GM18498 (cell line): ENCODE data around the gene MSH3.
"Not testable (repeated sequence)": the region's sequence is repeated elsewhere in the genome, so short reads cannot be mapped to it uniquely, and the experiment has no call there.

Experiments
- ATAC-seq: cut with Tn5 transposase; IDR thresholded peaks from one replicate; pipeline ENCODE4 v1.9.1; 2021; ENCODE audit warnings: mild to moderate bottlenecking, moderate library complexity; ENCODE audit not compliant: unreplicated experiment

Gene MSH3

GRCh38 chr5:80705216-80705769 lies 50.8 kb downstream of the MSH3 start:
- no peak for ATAC-seq

DNA sequence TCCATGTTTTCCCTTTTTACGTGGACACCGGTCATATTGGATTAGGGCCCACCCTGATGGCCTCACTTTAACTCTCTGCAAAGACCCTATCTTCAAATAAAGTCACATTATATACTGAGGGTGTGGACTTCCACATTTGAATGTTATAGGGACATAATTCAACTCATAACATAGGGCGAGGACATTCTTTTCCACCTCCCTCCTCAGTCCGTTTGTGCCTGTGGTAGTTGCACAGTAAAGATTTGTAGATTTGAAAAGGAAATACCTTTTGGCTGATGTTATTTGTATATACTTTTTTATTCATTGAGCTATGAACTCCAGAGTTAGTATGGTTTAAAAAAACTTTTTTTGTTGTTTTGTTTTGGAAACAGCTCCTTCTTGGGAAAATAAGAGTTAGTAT lies 51.3 kb downstream of the MSH3 start:
- ATAC-seq = no peak

DNA sequence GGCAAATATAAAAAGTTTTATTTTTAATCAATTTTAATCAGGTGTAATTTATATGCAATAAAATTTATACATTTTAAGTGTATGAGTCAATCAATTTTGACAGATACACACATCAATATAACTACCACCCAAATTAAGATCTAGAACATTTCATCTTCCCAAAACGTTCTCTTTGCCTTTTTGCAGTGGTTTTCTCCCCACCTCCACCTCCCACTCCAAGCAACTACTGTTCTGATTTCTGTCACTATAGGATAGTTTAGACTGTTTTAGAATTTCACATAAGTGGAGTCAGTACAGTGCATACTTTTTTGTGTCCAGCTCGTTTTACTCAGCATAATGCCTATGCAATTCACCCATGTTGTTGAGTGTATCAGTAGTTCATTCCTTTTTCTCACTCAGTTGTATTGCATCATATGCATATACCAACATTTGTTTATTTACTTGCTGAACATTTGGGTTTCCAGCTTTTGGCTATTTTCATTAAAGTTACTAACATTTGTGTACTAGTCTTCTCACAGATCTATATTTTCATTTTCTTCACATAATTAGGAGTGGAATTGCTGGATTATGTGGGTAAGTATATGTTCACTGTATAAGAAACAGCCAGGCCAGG lies 52.5 kb downstream of the MSH3 start:
- no peak for ATAC-seq

GRCh38 chr5:80707645-80708044 lies 53.2 kb downstream of the MSH3 start:
- ATAC-seq = no peak

- ATAC-seq = no peak
Observed at GRCh38 chr5:80711216-80711615, 56.8 kb downstream of the MSH3 start.

DNA sequence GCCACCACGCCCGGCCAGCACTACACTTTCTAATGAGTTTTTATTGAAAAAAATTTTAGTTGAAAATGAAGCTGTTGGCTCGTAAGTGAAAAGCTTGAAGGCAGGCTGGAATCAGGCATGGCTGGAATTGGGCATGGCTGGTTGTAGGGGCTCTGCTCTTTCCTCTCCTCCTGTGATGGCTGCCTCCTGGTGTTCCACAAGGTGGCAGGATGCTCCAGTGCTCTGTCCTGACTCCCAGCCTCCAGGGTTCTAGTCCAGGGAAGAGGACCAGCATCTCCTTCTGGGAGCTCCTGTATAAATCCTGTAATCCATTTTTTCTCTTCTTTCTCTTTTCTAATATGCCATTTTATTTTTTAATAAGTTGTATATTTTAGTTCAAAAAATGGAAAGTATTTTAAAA lies 57.5 kb downstream of the MSH3 start:
- ATAC-seq = no peak

GRCh38 chr5:80712919-80713318 lies 58.5 kb downstream of the MSH3 start:
- no peak for ATAC-seq

DNA sequence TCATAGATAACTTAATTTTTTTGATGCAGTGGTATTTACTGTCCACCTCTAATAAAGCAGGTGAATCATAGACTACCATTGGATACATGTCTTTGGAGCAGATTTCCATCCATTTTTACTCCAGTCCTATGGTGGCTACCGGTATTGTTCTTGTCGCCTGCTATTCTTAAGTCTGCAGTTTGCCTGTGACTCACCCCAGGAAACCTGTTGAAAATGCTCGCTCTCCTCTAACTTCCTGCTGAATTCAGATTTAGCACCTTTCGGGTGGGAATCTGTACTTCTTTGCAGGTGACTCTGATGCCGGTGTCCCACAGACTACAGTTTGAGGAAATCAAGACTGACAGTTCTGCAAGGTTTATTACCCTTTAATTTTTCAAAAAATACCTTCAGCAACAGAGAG lies 59.2 kb downstream of the MSH3 start:
- no peak for ATAC-seq

- ATAC-seq = no peak
Observed at GRCh38 chr5:80714570-80715298, 60.3 kb downstream of the MSH3 start.

DNA sequence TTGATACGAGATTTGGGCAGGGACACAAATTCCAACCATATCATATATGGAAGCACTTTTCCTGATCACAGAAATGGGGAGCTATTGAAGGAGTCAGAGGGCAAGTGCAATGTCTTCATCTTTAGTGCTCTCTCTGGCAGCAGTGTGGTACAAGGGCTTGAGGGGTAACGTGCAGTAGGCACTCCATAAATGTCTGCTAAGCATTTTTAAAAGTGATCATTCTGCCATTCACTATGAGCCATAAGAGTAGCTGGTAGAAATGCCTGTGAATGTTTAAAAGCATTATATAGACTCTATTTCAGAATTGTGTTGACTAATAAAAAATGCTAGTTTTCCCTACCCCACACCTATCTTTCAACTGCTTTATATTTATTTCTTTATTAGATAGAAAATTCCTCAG lies 61.4 kb downstream of the MSH3 start:
- no peak for ATAC-seq

DNA sequence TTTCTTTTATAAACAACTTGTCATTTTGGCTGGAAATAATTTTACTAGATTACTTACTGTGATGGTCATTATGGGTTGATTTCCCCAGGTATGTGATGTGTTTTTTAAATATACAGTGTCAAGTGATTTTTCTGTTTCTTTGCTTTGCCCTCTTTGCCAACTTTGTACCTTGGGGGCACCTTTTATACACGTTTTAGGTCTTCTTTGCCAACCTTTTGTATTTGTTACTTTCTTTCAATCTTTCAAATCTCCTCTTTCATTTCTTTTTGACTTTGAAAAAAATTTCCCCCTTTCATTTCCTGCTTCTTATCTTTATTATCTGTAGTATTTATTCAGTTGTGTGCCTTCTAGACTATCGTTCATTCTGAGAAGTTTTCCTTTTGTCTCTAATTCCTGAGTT lies 65.7 kb downstream of the MSH3 start:
- no peak for ATAC-seq

DNA sequence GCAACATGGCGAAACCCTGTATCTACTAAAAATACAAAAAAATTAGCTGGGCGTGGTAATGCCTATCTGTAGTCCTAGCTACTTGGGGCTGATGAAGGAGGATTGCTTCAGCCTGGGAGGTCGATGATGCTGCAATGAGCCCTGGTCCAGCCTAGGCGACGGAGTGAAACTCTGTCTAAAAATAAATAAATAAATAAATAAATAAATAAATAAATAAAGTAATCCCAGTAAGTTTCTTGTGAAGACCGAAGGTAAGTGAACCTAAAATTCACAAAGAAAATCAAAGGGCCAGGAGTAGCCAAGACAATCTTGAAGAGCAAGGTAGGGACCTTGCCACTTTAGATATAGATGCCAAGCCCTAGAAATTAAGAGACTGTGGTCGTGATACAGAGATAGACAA lies 68.5 kb downstream of the MSH3 start:
- no peak for ATAC-seq

DNA sequence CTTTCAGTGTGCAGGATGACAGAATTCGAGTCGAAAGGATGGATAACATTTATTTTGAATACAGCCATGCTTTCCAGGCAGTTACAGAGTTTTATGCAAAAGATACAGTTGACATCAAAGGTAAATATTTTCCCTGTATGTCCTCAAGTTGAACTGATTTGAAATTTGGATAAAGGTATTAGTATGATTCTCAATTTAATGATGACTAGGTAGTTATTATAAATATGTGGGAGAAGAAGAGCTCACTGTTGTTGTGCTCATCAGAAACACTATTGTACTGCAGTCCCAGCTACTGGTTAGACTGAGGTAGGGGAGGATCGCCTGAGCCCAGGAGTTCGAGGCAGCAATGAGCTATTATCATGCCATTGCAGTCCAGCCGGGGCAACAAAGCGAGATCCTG lies 71.0 kb downstream of the MSH3 start:
- ATAC-seq = no peak

DNA sequence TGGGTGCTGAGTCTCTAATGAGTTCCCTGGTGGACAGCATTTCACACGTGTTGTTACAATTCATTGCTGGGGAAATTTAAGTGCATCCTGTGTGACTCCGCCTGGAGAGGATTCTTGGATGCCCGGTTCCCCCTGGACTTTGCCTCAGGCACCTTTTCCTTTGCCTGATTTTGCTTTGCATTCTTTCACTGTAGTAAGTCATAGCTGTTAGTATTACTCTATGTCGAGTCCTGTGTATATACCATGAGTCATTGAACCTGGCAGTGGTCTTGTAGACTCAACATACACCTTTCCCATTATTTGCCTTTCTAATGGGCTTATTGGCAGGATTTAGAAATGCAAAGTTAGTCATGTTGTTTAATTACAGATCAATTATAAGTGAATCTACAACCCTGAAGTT lies 82.3 kb downstream of the MSH3 start:
- no peak for ATAC-seq

GRCh38 chr5:80738466-80738865 lies 84.0 kb downstream of the MSH3 start:
- no peak for ATAC-seq

DNA sequence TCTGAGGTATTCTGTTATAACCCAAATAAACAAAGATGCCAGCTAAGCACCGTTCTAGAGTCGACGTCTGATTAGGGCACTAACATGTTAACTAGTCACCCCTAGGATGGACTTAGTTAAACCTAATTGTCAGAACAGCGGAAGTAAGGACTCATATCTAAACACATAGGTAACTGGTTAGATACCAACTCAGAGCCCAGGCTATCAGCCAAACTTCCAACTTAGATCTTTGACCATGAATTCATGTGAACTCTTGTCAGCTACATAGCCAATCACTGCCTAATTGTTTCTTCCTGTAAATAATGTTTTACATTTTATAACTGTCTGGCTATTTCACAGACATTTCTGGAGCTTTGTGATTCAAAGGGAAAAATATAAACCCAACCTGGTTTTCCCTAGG lies 84.6 kb downstream of the MSH3 start:
- ATAC-seq = no peak

DNA sequence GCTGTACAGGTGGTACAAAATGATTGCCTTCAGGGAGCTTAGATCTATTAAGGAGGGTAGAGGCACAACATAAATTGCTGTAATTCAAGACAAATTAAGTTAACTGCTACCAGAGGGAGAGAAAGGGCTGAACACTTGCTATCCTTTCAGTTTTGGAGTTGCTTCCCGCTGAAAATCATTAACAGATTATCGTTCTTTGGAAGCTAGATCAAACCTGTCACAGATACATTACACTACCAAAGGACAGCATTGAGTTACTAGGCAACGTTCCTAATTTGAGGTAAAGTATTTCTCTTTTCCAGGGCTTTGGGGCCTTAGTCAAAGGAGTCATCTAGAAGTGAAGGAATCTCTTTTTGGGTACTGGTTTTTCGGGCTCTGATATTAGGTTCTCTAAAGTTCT lies 85.0 kb downstream of the MSH3 start:
- no peak for ATAC-seq

DNA sequence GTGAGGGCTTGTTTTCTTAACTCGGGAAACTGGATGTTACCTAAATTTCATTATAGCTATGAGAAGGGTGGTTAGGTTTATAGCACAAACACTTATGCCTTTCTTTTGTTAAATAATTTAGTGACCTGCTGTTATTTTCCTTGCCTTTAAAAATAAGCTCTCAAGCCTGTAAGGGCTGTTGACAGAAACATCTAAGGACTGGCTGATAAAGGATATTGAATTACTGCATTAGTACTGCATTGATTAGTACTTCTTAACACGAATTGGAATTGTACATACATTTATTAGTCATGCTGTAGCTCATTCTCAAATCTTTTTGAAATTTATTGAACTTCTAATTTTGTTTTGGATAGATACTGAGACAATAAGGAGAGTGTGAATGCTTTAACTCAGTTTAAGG lies 85.4 kb downstream of the MSH3 start:
- ATAC-seq = no peak

DNA sequence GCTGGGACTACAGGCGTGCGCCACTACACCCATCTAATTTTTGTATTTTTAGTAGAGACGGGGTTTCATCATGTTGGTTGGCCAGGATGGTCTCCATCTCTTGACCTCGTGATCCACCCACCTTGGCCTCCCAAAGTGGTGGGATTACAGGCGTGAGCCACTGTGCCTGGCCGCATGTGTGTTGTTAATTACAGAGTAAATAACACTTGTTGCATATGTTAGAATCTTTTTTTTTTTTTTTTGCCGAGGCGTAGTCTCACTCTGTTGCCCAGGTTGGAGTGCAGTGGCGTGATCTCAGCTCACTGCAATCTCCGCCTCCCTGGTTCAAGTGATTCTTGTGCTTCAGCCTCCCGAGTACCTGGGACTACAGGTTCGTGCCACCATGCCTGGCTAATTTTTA lies 86.0 kb downstream of the MSH3 start:
- not testable (repeated sequence) for ATAC-seq

DNA sequence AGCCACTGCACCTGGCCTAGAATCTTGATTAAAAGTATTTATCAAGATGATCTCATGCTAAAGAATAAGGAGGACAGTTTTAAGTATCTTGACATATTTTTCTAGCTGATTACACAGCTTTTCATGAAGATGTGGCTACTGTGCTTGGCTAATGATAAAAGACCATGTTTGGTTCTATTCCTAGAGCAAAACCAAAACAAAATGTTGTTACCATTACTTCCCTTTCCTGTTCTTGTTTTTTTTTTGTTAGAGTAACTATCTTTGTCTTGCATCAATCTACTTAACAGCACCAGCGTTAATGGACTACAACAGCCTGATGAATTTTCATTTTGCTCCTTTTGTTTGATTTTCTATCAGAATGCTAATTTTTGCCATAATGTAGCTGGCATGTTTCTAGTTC lies 86.5 kb downstream of the MSH3 start:
- ATAC-seq = peak; percentile 52

- no peak for ATAC-seq
Observed at GRCh38 chr5:80744149-80744548, 89.7 kb downstream of the MSH3 start.

DNA sequence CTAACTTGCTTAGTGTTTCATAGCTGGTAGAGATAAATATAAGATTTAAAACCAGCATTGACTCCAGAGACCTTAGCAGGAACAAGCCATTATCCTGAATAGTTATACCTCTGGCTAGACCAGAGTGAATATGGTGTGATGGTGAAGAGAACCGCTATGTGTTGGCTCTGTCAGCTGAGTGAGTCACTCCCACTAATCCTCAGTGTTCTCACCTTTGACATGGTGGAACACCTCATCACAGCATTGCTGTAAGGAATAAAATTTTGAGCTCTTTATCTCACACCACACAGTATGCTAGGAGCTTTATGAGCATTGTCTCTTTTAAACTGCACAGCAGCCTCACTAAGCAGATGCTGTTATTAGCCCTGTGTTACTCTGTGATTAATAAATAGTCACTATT lies 91.0 kb downstream of the MSH3 start:
- no peak for ATAC-seq

DNA sequence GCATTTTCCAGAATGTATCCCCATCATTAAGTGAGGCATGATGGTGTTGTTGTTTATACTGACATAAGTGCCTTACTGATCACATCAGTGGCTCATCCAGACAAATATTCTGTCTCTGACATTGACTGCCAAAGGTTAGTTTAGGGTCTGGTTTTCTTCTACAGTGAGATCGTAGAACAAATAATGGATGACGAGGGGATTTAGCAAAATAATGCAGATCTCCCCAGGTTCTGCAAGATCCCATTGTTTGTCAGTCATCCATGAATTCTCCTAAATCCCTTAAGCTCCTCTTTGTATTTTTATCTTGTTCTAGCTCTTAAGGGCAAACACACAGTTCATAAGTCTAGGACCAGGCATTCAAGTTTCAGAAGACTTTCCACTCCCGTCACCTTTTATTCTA lies 93.5 kb downstream of the MSH3 start:
- no peak for ATAC-seq
